ENCODE results near the gene SETD3.

DNA sequence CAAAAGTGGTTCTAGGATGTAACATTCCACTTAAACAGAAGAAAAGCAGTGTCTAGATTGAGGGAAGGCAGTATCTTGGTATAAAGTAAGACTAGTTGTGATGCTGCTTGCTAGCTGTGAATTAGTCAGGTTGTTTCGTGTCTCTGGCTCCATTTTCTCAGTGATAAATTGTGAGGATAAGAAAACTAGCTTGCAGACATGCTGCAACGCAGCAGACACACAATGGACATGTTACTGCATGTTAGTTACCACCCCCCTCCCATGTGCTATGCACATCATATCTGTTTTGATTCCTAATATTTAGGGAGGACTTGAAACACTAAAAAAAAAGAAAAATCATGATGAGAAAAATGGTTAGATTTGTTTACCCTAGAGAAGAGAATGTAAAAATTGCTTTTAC is 3.4 kb upstream of the SETD3 start:
- TF ChIP-seq, protein P1, sequence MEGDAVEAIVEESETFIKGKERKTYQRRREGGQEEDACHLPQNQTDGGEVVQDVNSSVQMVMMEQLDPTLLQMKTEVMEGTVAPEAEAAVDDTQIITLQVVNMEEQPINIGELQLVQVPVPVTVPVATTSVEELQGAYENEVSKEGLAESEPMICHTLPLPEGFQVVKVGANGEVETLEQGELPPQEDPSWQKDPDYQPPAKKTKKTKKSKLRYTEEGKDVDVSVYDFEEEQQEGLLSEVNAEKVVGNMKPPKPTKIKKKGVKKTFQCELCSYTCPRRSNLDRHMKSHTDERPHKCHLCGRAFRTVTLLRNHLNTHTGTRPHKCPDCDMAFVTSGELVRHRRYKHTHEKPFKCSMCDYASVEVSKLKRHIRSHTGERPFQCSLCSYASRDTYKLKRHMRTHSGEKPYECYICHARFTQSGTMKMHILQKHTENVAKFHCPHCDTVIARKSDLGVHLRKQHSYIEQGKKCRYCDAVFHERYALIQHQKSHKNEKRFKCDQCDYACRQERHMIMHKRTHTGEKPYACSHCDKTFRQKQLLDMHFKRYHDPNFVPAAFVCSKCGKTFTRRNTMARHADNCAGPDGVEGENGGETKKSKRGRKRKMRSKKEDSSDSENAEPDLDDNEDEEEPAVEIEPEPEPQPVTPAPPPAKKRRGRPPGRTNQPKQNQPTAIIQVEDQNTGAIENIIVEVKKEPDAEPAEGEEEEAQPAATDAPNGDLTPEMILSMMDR (conservative IDR thresholded peaks at IDR 0.05 in 1 of 2, IDR thresholded peaks at IDR 0.05 in 1 of 2; ENCODE audit: low read depth in 1 of 2, low read length in 2 of 2): no peak
- no peak for TF ChIP-seq EZH2 (IDR thresholded peaks at IDR 0.05; ENCODE audit: low read length, missing control alignments)
